Activated CD4-positive, alpha-beta T cell treated with anti-CD3 and anti-CD28 coated beads, Interleukin-2, Interleukin-6, amounts not matched to agents 100 ng/mL and 50 ng/mL, durations not matched to agents 16 hours and 8 hours (primary cell): Measurements from ENCODE around the gene ITIH3.

Experiments
- DNase-seq: peaks from one replicate; pipeline ENCODE4 v3.0.0-alpha.2; 2020

The ITIH3 gene

DNA sequence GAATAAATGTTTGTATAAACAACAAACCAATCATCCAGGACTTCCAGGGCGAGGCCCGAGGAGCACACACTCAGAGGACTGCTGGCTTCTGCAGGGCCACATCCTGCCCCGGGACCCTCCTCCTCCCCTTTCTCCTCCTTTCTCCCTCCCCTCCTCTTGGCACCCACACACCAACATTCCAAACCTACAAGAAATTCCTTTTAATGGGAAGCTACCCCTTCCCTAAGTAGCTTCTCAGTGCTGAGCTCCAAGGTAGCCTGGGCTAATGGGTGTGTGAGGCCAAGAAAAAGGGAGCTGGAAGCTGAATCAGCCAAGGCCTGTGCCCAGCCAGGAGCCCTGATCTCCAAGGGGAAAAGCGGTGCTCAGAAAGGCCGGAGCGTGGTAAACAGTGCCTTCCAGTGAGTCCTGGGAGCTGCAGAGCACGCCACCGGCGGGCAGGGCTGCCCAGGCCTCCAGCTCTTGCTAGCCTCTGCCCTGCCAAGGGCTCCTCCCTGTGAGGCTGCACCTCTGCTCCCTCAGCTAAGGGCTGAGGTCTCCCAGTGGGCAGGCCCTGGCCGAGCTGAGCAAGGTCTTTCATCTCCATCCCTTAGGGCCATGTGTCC, 3.9 kb downstream of the ITIH3 start:
- no peak for DNase-seq

DNA sequence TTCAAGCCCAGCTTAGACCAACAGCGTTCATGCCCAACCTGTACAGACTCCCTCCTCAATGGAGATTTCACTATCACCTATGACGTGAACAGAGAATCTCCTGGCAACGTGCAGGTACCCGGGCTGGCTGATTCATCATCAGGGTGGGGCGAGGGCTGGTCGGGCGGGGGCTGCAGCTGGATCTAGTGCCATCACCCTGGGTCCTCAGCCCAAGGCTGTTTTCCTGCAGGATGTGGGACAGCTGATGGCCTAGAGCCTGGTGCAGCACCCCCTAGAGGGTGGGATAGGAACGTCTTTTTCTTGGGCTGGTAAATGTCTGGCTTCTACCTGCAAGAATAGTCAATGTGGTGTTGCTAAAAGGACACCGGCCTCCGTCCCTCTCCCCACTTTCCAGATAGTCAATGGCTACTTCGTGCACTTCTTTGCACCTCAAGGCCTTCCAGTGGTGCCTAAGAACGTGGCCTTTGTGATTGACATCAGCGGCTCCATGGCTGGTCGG, 4.4 kb downstream of the ITIH3 start:
- peak; percentile 41 for DNase-seq

DNA sequence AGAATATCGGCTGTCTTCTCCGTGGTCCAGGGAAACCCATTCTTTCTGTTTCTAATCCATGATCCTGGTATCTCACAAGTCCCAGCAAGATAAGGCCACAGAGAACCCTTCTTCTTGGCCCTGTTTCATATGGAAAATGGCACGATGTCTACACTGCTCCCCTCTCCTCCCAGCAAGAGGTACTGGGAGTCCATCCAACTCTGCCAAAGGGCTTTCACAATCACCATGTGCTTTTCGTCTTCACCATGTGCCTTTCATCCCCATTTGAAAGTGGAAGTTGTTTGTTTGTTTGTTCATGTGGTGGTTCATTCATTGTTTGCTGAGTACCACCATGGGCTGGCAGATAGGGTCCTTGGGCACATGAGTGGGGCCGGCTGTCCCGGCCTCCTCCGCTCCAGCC, 5.5 kb downstream of the ITIH3 start:
- no peak for DNase-seq

DNA sequence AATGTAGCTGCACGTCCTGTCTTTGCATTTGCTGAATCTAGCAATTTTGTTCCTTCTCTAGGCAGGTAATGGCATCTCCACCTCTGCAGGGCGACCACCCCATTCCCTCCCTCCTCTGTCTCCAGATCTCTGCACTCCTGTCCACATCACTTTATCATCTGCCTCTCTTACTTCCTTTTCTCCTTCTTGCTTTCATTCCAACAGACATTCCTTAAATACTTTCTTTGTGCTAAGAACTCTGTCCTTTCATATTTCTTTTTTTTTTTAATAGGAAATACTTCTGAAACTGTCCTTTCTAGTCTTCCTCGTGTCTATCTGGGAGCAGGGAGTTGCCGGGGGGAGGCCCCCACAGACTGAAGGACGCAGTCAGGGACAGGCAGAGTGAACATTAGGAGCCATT, 7.2 kb downstream of the ITIH3 start:
- DNase-seq = no peak

DNA sequence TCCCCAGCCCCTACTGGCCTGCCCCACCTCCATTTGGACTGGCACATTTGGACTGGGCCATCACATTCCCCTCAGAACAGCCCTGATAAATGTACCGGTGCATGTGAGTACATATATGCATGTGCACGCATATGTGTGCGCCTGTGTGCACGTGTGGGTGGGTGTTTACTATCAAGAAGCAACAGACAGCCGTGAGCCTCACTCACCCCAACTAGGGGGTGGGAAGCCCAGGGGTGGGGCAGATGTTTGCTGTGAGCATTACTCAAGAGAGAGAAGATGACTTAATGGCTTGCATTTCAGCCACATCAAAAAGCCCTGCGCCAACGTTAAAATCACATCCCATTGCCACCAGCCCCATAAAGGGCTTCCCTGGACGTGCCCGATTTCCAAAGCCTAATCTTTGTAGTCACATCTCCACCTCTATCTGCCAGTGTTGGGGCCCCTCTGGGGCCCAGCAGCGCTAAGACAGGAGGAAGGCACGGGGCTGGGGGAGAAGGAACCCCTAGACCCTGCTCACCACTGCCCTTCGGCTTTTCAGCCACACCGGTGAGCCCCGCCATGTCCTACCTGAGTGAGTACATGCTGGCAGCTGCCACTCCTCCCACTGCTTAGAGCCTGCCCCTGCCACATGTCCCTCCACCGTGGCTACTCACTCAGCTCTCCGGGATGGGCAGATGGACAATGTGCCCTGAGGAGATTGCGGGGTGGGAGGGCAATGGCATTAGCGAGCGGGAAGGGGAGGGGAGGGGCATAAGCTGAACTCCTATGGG, 10.9 kb downstream of the ITIH3 start:
- no peak for DNase-seq

DNA sequence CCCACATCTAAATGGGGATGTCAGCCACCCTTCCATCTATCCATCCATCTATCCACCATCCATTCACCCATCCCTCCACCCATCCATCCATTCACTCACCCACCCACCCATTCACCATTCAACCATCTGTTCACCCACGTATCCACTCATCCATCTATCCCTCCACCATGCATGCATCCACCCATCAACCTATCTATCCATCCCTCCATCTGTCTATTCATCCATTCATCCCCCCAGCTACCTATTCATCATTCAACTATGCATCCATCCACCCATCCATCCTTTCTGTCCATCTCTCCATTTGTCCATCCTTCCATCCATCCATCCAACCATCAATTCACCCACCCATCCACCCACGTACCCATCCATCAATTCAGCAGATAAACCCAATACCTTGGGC, 14.6 kb downstream of the ITIH3 start:
- no peak for DNase-seq

DNA sequence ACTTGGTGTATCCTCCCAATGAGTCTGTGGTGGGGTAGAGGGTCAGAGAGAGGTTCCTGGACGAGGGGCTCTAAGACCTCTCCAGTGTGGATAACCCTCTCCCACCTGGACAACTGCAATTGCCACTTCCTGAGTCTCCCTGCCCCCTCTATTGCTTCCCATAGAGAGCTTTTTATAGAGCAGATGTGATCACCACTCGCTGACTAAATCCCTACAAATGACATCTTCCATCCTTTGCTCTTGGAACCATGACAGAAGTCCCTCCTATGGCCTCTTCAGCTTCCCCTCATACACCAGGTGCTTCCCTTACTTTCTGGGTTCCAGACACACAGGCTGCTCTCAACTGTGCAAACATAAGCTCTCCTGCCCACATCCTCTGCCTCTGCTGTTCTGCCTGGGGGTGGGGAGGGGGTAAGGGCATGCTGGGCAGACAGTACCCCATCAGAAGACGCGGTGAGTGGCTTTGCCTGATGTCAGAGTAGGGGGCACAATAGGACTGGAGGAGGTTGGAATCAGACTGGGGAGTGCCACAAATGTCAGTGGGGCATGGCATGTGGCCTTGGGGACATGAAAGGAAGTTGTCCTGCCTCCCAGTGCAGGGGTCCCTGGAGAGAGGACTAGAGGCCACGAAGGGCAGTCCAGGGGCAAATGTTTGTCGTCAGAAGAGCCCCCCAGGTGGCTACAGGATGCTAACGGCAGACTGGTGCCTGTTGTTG, 15.2 kb downstream of the ITIH3 start:
- no peak for DNase-seq

DNA sequence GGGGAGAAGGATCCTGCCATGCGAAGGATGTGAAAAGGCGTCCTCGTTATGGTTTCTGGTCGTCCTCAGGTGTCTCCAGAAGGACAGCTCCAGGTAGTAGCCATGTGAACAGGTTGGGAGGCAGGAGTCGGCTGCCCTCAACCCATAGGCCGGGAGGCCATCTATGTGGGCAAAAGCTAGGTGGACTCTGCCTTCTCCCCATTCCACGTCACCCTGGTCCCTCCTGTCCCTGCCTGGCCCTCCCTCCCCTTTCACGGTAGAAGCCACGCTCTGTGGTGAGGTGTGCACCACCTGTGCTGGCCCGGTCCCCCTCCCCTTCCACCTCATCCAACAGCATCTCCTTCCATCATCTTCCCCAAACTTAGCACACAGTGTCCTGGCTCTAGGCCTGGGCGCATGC, 16.3 kb downstream of the ITIH3 start:
- no peak for DNase-seq

DNA sequence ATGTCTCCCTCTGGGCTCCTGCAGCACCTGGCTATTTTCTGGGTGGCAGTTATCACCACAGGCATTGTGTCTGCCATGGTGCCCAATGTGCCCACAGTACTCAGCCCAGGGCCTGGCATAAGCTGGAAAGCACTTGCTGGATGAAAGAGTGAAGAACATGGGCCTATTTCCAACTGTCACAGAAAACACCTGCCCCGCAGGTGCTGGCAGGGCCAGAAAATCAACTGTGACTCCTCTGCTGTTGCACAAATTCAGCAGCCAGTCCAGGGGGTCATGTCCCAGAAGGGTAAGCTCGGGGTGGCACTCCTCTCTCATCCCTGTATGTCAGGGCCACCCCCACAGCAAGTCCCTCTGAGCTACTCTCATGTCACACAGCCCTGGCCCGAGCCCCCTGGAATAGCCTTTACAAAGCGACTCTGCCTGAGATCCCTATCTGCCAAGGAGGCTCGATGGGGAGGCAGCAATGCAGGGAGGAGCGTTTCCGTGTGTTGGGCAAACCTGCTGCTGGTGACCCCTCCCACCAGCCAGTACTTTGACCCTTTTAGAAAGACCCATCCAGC, 16.9 kb downstream of the ITIH3 start:
- DNase-seq = no peak

DNA sequence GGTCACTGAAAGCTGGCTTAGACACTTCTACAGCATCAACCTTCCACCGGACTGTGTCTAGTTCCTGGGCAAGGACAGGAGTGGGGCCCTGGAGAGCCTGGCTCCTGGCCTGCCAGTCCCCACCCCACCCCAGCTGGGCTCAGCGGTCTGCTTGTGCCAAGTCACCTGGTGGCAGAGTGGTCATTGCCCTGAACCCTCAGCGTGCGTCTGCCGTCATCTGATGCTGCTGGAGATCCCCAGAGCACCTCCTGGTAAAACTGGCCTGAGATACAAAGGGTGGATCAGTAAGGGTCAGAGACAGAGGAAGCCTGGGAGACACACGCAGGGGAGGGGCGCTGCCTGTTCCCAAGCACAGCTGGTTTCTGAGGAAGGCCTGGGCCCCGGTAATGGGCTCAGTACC, 19.2 kb downstream of the ITIH3 start:
- no peak for DNase-seq

DNA sequence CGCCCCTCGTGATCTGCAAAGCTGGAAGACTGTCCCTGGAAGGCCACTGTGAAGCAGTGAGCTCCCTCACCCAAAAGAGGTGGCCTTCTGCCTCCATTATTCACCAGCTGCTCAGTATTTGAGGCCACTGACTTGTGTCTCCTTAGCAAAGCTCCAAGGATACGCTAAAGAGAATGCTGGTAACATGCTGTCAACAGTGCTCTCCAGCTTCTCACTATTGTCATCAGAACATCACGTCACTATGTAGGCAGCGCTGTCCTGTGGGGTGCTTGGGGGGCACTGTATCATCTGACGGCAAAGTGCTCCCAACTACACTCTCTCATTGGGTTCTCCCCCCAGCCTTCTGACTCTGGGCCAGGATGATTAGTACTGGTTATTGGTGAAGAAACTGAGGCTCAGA, 21.6 kb downstream of the ITIH3 start:
- DNase-seq = no peak

DNA sequence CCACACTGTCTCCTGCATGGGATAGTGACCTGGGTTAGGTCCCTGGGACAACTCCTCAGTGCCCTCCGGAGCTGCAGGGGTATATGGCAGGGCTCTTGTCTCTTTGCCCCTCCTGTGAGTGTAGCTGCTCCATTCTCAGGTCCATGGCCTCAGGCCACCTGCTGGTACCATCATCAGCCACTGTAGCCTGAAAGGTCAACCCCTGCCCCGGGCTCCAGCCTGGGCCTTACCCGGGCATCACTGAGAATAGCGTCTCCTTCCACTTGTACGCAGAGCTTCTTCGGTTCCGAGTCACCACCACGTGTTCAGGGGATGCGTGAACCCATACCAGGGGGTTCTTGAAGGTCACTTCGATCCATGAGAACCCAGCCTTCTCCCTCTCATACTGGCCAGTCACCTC, 22.1 kb downstream of the ITIH3 start:
- no peak for DNase-seq

DNA sequence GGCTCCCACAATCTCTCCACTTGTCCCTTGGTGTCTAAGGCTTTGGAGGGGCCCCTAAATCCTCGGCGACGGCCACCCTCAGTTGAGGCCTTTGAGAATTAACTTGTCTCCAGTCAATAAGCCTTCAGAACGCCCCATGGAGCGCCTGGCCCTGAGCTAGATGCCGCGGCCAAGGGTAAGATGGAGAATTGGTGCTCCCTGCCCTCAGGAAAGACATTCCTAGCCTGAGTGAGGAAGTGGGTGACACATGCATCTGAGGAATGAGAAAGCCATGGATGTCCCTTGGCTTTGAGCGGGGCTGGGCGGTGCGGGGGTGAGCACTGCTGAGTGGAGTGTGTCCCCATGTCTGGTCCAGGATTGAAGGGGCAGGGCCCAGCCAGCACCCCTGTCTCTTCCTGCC, 22.6 kb downstream of the ITIH3 start:
- DNase-seq = no peak

DNA sequence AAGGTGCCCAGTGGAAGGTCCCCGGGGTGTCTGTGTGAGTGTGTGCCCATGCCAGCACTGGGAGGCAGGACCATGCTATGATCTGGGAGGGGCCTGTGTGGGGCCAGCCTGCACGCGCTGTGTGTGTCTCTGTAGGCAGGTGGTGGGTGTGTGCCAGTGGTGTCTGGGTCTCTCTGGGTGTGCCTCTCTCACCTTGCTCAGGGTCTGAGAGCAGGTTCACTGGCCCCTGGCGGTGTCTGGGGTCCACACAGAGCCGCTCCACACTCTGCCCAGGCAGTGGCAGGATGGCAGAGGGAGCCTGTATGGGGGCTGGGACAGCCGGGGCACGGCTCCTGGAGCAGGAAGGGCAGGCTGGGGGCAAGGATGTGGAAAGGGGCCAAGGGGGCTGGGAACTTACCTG, 23.3 kb downstream of the ITIH3 start:
- DNase-seq = no peak

DNA sequence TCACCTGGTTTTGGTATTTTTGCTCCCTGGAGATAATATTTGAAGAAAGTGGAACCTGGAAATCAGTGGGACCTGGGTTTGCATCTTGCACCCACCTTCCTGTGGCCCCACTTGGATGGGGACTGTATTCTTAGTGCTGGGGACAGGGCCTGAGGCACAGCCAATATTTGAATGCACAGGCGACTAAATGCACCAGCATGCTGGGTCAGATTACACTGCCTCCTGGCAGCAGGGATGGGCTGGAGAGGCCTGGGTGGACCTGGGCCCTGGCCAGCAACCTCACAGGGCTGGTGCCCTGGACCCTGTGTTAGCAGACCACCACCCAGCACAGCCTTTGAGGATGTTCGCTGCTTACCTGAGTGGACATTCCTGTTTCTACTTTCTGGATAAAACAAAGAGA, 25.3 kb downstream of the ITIH3 start:
- DNase-seq = no peak

DNA sequence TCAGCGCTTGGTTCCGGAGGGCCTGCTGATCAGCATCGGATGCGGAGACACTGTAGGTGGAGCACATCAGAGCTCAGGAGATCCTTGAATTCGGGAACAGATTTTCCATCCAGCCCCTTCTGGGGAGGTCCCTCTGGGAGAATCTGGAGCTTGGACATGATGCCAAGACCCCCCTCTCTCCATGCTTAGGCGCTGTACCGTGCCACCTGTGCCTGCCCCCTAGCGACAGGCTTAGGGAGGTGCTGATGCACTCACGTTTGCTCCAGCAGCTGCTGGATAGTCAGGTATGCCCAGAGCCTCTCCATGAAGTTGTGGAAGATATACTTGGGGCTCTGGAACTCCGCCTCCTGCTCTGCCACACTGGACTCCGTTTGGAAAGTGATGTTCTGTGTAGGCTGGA, 26.1 kb downstream of the ITIH3 start:
- DNase-seq = peak; percentile 26

DNA sequence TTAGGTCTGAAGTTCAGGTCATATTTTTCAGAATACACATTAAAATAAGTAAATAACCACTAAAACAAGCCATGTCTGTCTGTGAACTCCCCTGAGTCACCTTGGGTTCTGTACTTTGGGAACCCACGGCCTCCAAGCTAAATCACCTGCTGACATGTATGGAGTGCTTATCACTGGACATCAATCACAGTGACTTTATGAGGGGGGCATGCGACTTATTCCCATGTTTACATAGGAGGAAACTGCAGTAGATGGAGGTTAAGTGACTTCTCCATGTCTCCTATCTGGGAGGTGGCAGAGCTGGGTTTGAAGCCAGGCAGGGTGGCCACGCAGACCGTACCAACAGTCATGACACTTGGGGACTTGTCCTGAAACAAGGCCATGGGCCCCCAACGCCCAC, 27.8 kb downstream of the ITIH3 start:
- no peak for DNase-seq

DNA sequence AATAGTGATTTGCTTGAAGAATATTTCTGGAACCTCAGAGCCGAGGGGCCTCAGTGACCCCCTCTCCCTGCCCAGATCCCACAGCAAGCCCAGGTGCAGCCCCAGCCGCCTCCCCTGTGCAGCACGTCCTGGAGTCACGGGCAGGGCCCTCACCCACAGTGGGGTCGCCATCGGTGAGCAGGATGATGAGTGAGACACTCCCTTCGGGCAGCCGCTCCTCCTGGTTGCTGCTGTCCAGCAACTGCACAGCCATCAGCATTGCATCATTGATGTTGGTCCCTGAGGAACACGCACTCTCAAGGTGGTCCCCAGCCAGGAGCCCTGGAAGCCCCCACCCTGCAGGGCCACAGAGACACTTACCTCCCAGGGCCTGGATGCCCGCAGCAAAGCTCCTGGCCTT, 29.4 kb downstream of the ITIH3 start:
- DNase-seq = no peak

DNA sequence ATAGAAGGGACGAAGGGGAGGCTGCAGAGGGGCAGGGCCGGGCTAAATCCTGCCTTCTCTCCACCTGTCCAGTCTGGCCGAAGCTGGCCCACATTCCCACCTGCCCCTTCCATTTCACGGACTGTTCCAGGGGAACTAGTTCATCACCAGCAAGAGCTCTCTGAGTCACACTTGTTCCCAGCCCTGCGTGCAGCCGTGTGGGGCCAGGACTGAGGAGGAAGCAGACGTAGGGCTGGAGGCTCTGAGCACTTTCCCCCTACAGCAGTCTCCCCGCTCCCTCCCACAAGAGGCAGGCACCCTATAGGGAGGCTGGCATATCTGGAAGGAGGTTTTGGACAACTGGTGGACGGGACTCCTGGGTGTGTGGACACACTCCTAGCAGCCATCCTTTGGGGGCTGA, 32.8 kb downstream of the ITIH3 start:
- no peak for DNase-seq

DNA sequence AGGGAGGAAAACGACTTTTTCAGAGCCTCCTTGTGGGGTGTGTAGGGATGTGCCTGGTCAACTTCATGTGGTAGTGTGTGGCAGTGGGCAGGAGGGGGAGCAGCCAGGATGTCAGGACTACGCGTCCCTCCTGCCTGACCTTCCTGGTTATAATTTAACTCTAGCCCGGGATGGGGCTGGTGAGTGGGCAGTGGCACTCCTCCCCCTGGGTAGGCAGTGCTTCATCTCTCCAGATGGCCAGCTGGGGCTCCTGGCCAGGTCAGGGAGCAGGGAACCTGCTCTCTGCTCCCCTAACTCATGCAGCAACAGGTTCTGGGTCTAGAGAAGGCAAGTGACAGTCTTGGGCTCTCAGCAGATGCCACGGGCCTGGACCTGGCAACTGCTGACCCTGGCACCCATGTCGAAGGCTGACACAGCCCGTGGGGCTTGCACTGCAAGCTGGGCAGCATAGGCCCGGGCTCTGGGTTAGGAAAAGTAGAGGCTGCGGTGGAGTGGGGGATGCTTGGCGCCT, 33.3 kb downstream of the ITIH3 start:
- DNase-seq = no peak

DNA sequence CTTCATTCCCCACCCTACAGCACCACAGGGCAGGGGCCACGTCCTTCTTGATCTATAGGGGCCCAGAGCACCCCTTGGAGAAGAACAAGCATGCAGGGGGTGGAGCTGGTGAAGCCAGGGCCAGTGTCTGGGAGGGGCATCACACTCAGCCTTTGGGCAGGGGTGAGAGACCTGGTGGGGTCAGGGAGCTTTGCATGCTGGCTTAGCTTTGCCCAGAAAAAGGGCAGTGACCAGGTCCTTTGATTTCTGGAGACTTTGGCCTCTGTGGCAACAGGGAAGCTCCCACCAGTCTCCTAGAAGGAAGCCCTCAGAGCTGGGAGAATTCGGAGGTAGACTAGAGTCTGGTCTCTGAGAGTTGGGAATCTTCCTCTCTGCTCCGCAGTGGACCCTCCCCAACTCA, 34.9 kb downstream of the ITIH3 start:
- no peak for DNase-seq

DNA sequence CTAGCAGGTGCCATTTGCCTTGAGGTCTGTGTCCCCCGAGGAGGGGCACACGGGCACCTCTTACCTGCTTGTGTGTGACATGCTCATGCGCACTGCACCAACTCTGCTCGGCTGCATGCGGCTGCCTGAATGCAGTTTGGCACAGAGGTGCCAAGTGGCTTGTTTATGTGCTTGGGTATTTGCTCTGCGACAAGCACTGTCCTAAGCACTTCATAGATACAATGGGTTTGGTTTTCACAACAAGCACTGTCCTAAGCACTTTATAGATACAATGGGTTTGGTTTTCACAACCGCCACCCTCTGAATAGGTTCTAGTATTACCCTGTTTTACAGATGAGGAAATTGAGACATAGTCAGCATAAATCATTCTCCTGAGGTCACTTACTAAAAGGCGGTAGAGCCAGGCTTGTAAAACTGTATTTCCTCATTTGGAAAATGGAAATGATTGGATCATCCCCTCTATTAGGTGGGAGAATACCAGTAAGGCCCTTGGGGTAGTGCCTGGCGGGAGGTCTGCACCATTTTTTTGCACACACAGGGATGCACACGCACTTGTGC, 35.4 kb downstream of the ITIH3 start:
- DNase-seq = no peak

DNA sequence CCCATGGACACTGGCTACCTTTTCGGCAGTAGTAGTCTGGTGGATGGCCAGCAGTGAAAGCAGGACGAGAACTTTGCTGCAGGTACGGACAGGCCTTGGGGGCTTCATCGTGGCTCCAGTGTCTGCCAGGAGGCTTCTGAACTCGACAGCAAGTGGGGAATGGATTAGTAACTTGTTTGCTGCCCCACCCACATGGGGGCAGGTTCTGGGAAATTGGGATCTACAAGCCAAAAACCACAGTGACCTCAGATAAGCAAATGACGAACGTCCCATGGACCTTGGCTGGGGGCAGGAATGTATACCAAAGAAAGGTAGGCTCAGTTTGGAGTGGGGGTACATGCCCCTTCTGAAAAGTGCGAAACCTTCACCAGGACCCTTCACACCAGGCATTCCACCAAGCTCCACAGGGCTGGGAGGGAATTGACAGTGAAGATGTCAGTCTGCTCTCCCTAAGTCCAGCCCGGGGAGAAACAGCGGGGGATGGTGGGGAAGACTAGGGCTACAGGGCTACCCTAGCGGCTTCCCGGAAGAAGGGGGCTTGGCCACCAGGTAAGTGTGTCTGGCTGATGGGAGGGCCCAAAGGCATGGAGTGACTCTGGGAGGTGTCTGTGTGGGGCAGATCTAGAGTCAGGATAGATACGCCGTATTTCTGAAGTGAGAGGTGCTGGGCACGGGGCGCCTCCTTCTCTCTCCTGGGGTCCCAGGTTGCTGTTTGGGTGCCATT, 36.1 kb downstream of the ITIH3 start, which contains the start of gene ITIH4:
ITIH4 (minus strand) TSS at position 138 of the 724 bp plus-strand sequence; CDS start at position 108, 30 bp downstream.
- no peak for DNase-seq
